H9 (cell line): ENCODE data around the gene ATF3. TPM values are rescaled to one million over a fixed set of nuclear protein-coding genes. Genes with fewer than 3 reads are reported as not detected.

ENCODE experiments used
- DNase-seq: peaks from one replicate; pipeline ENCODE4 v3.0.0-alpha.2; 2017
- H2AFZ ChIP-seq: one replicate; pipeline ENCODE4 v1.6.1; 2013; ENCODE audit warnings: mild to moderate bottlenecking, low read length, control low read depth, moderate library complexity
- H2AK5ac ChIP-seq: 2 replicates; pipeline ENCODE4 v1.6.1; 2013; ENCODE audit warnings: low read length, control low read depth, mixed read lengths; ENCODE audit not compliant: insufficient read length
- H2BK120ac ChIP-seq: one replicate; pipeline ENCODE4 v1.6.1; 2013; ENCODE audit warnings: low read depth, mild to moderate bottlenecking, low read length, control low read depth, inconsistent platforms; ENCODE audit not compliant: poor library complexity, severe bottlenecking
- H2BK12ac ChIP-seq: 2 replicates; pipeline ENCODE4 v1.6.1; 2013; ENCODE audit warnings: low read length, control low read depth, mixed read lengths, low read depth; ENCODE audit not compliant: insufficient read length
- H2BK15ac ChIP-seq: 2 replicates; pipeline ENCODE4 v1.6.1; 2013; ENCODE audit warnings: low read depth, low read length, control low read depth
- H2BK20ac ChIP-seq: one replicate; pipeline ENCODE4 v1.6.1; 2013; ENCODE audit warnings: low read depth, mild to moderate bottlenecking, low read length, control low read depth, inconsistent platforms; ENCODE audit not compliant: poor library complexity, severe bottlenecking
- H2BK5ac ChIP-seq: 2 replicates; pipeline ENCODE4 v1.6.1; 2013; ENCODE audit warnings: low read length, control low read depth, mixed read lengths; ENCODE audit not compliant: insufficient read length
- H3K14ac ChIP-seq: 2 replicates; pipeline ENCODE4 v1.6.1; 2013; ENCODE audit warnings: low read length, control low read depth; ENCODE audit not compliant: insufficient read depth
- H3K18ac ChIP-seq: 2 replicates; pipeline ENCODE4 v1.6.1; 2013; ENCODE audit warnings: low read depth, mild to moderate bottlenecking, mixed read lengths, low read length, control low read depth; ENCODE audit not compliant: insufficient read length
- H3K23ac ChIP-seq: 2 replicates; pipeline ENCODE4 v1.6.1; 2013; ENCODE audit warnings: low read length, control low read depth, mixed read lengths, low read depth; ENCODE audit not compliant: insufficient read length
- H3K23me2 ChIP-seq: 2 replicates; pipeline ENCODE4 v1.6.1; 2013; ENCODE audit warnings: low read depth, mild to moderate bottlenecking, mixed read lengths, low read length, control low read depth; ENCODE audit not compliant: insufficient read length, poor library complexity, severe bottlenecking
- H3K27ac ChIP-seq: 2 replicates; pipeline ENCODE4 v1.5.1; 2013; ENCODE audit warnings: low read length, control low read depth, mixed read lengths, low read depth; ENCODE audit not compliant: insufficient read length
- H3K27me3 ChIP-seq: 2 replicates; pipeline ENCODE4 v1.6.1; 2013; ENCODE audit warnings: low read length, control low read depth, inconsistent platforms; ENCODE audit not compliant: insufficient read depth
- H3K4ac ChIP-seq: 2 replicates; pipeline ENCODE4 v1.6.1; 2013; ENCODE audit warnings: low read depth, mild to moderate bottlenecking, control low read depth, inconsistent platforms, low read length, moderate library complexity
- H3K4me1 ChIP-seq: 2 replicates; pipeline ENCODE4 v1.6.1; 2013; ENCODE audit warnings: low read length, control low read depth, inconsistent platforms; ENCODE audit not compliant: insufficient read depth
- H3K4me2 ChIP-seq: 2 replicates; pipeline ENCODE4 v1.6.1; 2013; ENCODE audit warnings: low read length, control low read depth, mixed read lengths; ENCODE audit not compliant: insufficient read length, insufficient read depth
- H3K56ac ChIP-seq: 2 replicates; pipeline ENCODE4 v1.6.1; 2013; ENCODE audit warnings: low read depth, mild to moderate bottlenecking, mixed read lengths, low read length, control low read depth; ENCODE audit not compliant: insufficient read length
- H3K79me1 ChIP-seq: 2 replicates; pipeline ENCODE4 v1.6.1; 2013; ENCODE audit warnings: low read depth, mild to moderate bottlenecking, moderate library complexity, low read length, control low read depth, inconsistent platforms; ENCODE audit not compliant: insufficient read depth, poor library complexity, severe bottlenecking
- H3K79me2 ChIP-seq: 2 replicates; pipeline ENCODE4 v1.6.1; 2013; ENCODE audit warnings: low read length, control low read depth, inconsistent platforms; ENCODE audit not compliant: insufficient read depth
- H3K9ac ChIP-seq: 2 replicates; pipeline ENCODE4 v1.6.1; 2013; ENCODE audit warnings: low read length, control low read depth, mixed read lengths; ENCODE audit not compliant: insufficient read length; ENCODE audit errors: extremely low read depth
- H3K9me3 ChIP-seq: one replicate; pipeline ENCODE4 v1.6.1; 2013; ENCODE audit warnings: low read depth, low read length, inconsistent platforms; ENCODE audit not compliant: control insufficient read depth
- H3T11ph ChIP-seq: one replicate; pipeline ENCODE4 v1.6.1; 2013; ENCODE audit warnings: mild to moderate bottlenecking, low read length, control low read depth, inconsistent platforms
- H4K20me1 ChIP-seq: one replicate; pipeline ENCODE4 v1.6.1; 2013; ENCODE audit not compliant: control insufficient read depth, insufficient read length, insufficient read depth
- H4K5ac ChIP-seq: 2 replicates; pipeline ENCODE4 v1.6.1; 2013; ENCODE audit warnings: low read depth, mild to moderate bottlenecking, mixed read lengths, low read length, control low read depth; ENCODE audit not compliant: insufficient read length
- H4K8ac ChIP-seq: replicated peaks from 2 replicates; pipeline ENCODE4 v1.6.1; 2013; ENCODE audit warnings: low read length, control low read depth, mixed read lengths, low read depth; ENCODE audit not compliant: insufficient read length
- H4K91ac ChIP-seq: 2 replicates; pipeline ENCODE4 v1.6.1; 2013; ENCODE audit warnings: low read depth, mild to moderate bottlenecking, moderate library complexity, mixed read lengths, low read length, control low read depth; ENCODE audit not compliant: insufficient read length
- H3K27ac Mint-ChIP-seq, 3 experiments: 2 replicates in 2 of 3; 3 replicates in 1 of 3; pipeline ENCODE4 v1.8.0; 2020 to 2021; ENCODE audit warnings: mixed read lengths in 3 of 3, mild to moderate bottlenecking in 1 of 3, moderate library complexity in 1 of 3
- H3K27me3 Mint-ChIP-seq: 2 replicates; pipeline ENCODE4 v1.8.0; 2021; ENCODE audit warnings: low read depth, mild to moderate bottlenecking, moderate library complexity, mixed read lengths
- H3K36me3 Mint-ChIP-seq, 3 experiments: 2 replicates in 2 of 3; 3 replicates in 1 of 3; pipeline ENCODE4 v1.8.0; 2020 to 2021; ENCODE audit warnings: low read depth in 3 of 3, mixed read lengths in 3 of 3; ENCODE audit not compliant: insufficient read depth in 1 of 3
- H3K4me1 Mint-ChIP-seq, 2 experiments: 2 replicates each; pipeline ENCODE4 v1.8.0; 2020; ENCODE audit warnings: mixed read lengths in 2 of 2
- H3K4me3 Mint-ChIP-seq, 2 experiments: 2 replicates in 1 of 2; 3 replicates in 1 of 2; pipeline ENCODE4 v1.8.0; 2020 to 2021; ENCODE audit warnings: mild to moderate bottlenecking in 2 of 2, mixed read lengths in 2 of 2, moderate library complexity in 1 of 2
- H3K9me3 Mint-ChIP-seq, 2 experiments: 2 replicates in 1 of 2; 3 replicates in 1 of 2; pipeline ENCODE4 v1.8.0; 2020; ENCODE audit warnings: mild to moderate bottlenecking in 2 of 2, mixed read lengths in 2 of 2, moderate library complexity in 1 of 2
- CTCF ChIP-seq: fragments of 200-600 bp; sonication (generic); conservative IDR thresholded peaks from 3 replicates; pipeline ENCODE4 v1.8.0; 2021; ENCODE audit warnings: antibody characterized with exemption, mild to moderate bottlenecking
- WGBS: extraction: QIAGEN DNeasy Blood & Tissue Kit; methylation state at CpG from one replicate; pipeline ENCODE4 v1.1.7; 2013; ENCODE audit warnings: missing lambda C conversion rate, low lambda C conversion rate, mixed read lengths; ENCODE audit not compliant: insufficient read length; ENCODE audit errors: extremely low coverage; 5-methylcytosine and 5-hydroxymethylcytosine counted together
- total RNA-seq: library from RNA; stranded (reverse); gene quantifications from 2 replicates; pipeline ENCODE4 v1.2.1, GENCODE V29; 2021

Gene ATF3
- total RNA-seq, 1 experiment from 2014 or later = 14.7 TPM

DNA sequence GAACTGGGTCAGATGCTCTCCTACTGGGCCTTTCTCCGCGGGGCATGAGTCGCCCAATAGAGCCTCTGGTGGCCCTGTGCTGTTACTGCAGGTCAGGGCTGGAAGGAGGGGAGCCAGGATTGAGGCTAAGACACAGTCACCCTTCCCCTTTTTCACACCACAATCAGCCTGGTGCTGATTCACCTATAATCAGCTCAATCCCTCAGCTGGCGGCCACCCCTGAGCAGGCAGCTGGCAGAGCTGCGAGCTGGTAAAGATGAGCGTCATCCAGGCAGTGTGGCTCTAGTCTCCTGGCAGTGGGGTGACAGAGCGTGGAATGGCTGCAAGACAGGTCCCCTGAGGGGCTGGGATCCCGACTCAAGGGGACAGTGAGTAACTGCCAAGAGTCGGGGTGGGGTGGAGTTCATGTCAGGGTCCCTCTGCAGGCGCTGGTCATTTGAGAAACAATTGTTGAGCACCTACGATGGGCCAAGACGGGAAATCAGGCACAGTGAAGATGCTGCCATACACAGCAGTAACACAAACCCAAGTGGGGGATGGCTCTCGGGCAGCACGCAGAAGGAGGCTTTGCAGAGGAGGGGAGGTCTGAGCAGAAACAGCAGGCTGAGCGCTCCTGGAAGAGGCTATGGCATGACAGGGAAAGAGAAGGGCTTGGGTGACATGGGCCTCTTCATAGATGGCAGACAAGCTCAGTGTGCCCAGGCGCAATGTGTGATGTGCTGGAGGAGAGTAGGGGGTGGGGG is 21.8 kb downstream of the ATF3 start:
- Histone ChIP-seq H3K9me3 (no peaks in the 10 kb centered on the region), H3K23me2 (no peaks in the 10 kb centered on the region), H3K4ac (no peak overlapping the region), H4K91ac (no peak overlapping the region), H2AFZ (no peak overlapping the region), H2BK120ac (no peak overlapping the region), H4K20me1 (no peaks in the 10 kb centered on the region), H2BK20ac (no peak overlapping the region), H3K27ac (no peak overlapping the region), H2BK15ac (no peak overlapping the region), H3K14ac (no peak overlapping the region), H3K23ac (no peak overlapping the region), H2AK5ac (no peak overlapping the region), H3K9ac (no peak overlapping the region), H2BK5ac (no peak overlapping the region), H3K27me3 (no peaks in the 10 kb centered on the region), H2BK12ac (no peak overlapping the region), H4K8ac (no peak overlapping the region), H3K4me1 (peaks cover 3% of the 10 kb centered on the region; the same call in 1 of the 2 replicates), H3K79me2 (no peaks in the 10 kb centered on the region), H4K5ac (no peak overlapping the region), H3K56ac (no peak overlapping the region), H3T11ph (no peak overlapping the region), H3K79me1 (no peaks in the 10 kb centered on the region), H3K18ac (no peak overlapping the region), H3K4me2 (no peak overlapping the region)
- Mint-ChIP-seq H3K36me3 (peaks cover 5 to 14% (median 7%) of the 10 kb centered on the region in 3 experiments; a peak in 6 of 7 replicates), H3K4me3 (no peak overlapping the region), H3K27ac (no peak overlapping the region), H3K27me3 (peaks cover 18% of the 10 kb centered on the region), H3K9me3 (peaks cover 7% of the 10 kb centered on the region in 2 experiments; a peak in 4 of 5 replicates), H3K4me1 (peaks cover 0 to under 1% of the 10 kb centered on the region in 2 experiments; a peak in 2 of 4 replicates)
- peak; percentile 87 for TF ChIP-seq CTCF
- WGBS = no CpG with 5 or more reads among the region's 16 CpGs
- peak; percentile 84 for DNase-seq
